Thyroid gland (tissue), 4 donors: ENCODE measurements around the gene SULT1B1. TPM values are rescaled to one million over a fixed set of nuclear protein-coding genes. Genes with fewer than 3 reads are reported as not detected.

Source experiments
- DNase-seq, 2 donors: peaks; one replicate each; pipeline ENCODE4 v3.0.0-alpha.2; 2019
- H3K27ac ChIP-seq, 3 donors: fragments of 200-600 bp; sonication (generic); 1 replicate in 2 of 3; 2 replicates in 1 of 3; pipeline ENCODE4 v1.5.1; 2016 to 2019; ENCODE audit warnings: mild to moderate bottlenecking in 1 of 3, moderate library complexity in 1 of 3
- H3K27me3 ChIP-seq: fragments of 200-600 bp; sonication (generic); one replicate; pipeline ENCODE4 v1.5.1; 2019
- H3K36me3 ChIP-seq, 2 donors: fragments of 200-600 bp; sonication (generic); one replicate each; pipeline ENCODE4 v1.5.1; 2016 to 2019
- H3K4me1 ChIP-seq, 2 donors: fragments of 200-600 bp; sonication (generic); one replicate each; pipeline ENCODE4 v1.5.1; 2017 to 2019
- H3K4me3 ChIP-seq, 3 donors: fragments of 200-600 bp; sonication (generic); replicated peaks in 1 of 3; 1 replicate in 2 of 3; 2 replicates in 1 of 3; pipeline ENCODE4 v1.5.1; 2016; ENCODE audit warnings: mild to moderate bottlenecking in 1 of 3
- H3K9me3 ChIP-seq: fragments of 200-600 bp; sonication (generic); one replicate; pipeline ENCODE4 v1.5.1; 2017
- CTCF ChIP-seq, 6 experiments: fragments of 200-600 bp in 3 of 6; fragments of 450-650 bp in 3 of 6; sonication (generic) in 3 of 6; IDR thresholded peaks; one replicate each; pipeline ENCODE4 v1.5.1; 2016 to 2019; ENCODE audit warnings: antibody characterized with exemption in 6 of 6, mild to moderate bottlenecking in 2 of 6, inconsistent platforms in 1 of 6, moderate library complexity in 1 of 6
- POLR2A ChIP-seq, 2 donors: fragments of 450-650 bp; IDR thresholded peaks; one replicate each; pipeline ENCODE4 v1.6.1; 2017; ENCODE audit warnings: antibody characterized with exemption in 2 of 2, mild to moderate bottlenecking in 2 of 2, moderate library complexity in 1 of 2
- WGBS, 2 donors: methylation state at CpG; one replicate each; pipeline ENCODE4 v1.1.5; 2017; 5-methylcytosine and 5-hydroxymethylcytosine counted together
- intact Hi-C: fragments of 100-400 bp; cut with DNase I; formaldehyde crosslinking; loops from one replicate; pipeline ENCODE4 v1.15.1; 2023
- total RNA-seq, 4 donors: library from RNA; depleted of rRNA; stranded (reverse); fragments of >200 nt; gene quantifications; one replicate each; pipeline ENCODE4 v1.2.3, GENCODE V29; 2016

Gene SULT1B1
- total RNA-seq, 4 donors from 2014 or later, result 0.33 to 0.83 (median 0.51) TPM

DNA sequence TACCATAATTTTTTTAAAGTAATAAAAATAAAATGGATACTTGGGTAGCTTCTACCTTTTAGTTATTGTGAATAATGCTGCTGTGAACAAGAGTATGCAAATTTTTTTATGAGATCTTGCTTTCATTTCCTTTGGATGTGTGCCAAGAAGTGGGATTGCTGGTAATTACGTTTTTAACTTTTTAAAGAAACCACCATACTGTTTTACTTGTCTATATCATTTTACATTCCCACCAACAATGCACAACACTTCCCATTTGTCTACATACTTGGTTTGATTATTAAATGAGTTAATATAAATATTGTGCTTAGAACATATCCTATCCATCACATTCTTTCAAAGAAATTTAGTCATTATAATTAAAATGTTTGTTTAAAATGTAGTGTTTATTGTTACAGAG is 3.9 kb upstream of the SULT1B1 start:
- DNase-seq, result no peak
- no peaks in the 10 kb centered on the region for H3K27me3 ChIP-seq
- TF ChIP-seq CTCF (IDR thresholded peaks at IDR 0.05), result no peak
- TF ChIP-seq POLR2A (IDR thresholded peaks at IDR 0.05), result no peak
- no peak overlapping the region for H3K4me3 ChIP-seq
- no peaks in the 10 kb centered on the region for H3K4me1 ChIP-seq
- WGBS, 2 donors, result 36 to 48% methylated on average over 1 of the region's 1 CpG
- H3K36me3 ChIP-seq, result no peaks in the 10 kb centered on the region
- H3K27ac ChIP-seq, result no peak overlapping the region
- H3K9me3 ChIP-seq, result no peaks in the 10 kb centered on the region
- intact Hi-C loops, result no loop called here

GRCh38 chr4:69763233-69763632 is 2.8 kb upstream of the SULT1B1 start:
- no peaks in the 10 kb centered on the region for H3K27me3 ChIP-seq
- no peaks in the 10 kb centered on the region for H3K36me3 ChIP-seq
- 89 to 97% methylated on average over 3 of the region's 3 CpGs for WGBS, 2 donors
- TF ChIP-seq POLR2A (IDR thresholded peaks at IDR 0.05), result no peak
- no peak for TF ChIP-seq CTCF (IDR thresholded peaks at IDR 0.05)
- no peak for DNase-seq
- no peaks in the 10 kb centered on the region for H3K4me1 ChIP-seq
- H3K9me3 ChIP-seq, result no peaks in the 10 kb centered on the region
- intact Hi-C loops, result no loop called here
- H3K4me3 ChIP-seq, result no peak overlapping the region
- H3K27ac ChIP-seq, result no peak overlapping the region

- TF ChIP-seq CTCF (IDR thresholded peaks at IDR 0.05) (no peak), POLR2A (IDR thresholded peaks at IDR 0.05) (no peak)
- no peaks in the 10 kb centered on the region for H3K4me1 ChIP-seq
- DNase-seq, result no peak
- no peak overlapping the region for H3K4me3 ChIP-seq
- H3K36me3 ChIP-seq, result no peaks in the 10 kb centered on the region
- intact Hi-C loops, result no loop called here
- no peak overlapping the region for H3K27ac ChIP-seq
- H3K9me3 ChIP-seq, result no peaks in the 10 kb centered on the region
- WGBS, 2 donors, result 87 to 89% methylated on average over 6 of the region's 6 CpGs
- H3K27me3 ChIP-seq, result no peaks in the 10 kb centered on the region
These were observed 1.2 kb downstream of the SULT1B1 start for GRCh38 chr4:69759189-69759604.

DNA sequence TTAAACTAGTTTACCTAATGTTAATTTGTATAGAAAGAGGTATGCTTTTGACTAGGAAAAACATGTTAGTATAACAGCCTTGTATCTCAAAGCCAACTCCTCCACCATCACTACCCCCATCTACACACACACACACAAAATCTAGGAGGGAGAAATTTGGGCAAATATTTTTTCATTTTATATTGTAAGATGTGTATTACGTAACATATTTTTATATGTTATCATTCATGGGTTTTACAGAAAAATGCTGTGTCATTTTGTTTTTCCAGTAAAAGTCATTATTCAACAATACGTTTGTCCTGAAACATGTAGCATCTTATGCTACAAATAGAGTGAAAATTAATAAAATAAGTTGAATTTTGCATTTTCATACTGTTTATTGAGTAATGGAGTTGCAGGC is 3.0 kb downstream of the SULT1B1 start:
- WGBS, 2 donors, result 92 to 95% methylated on average over 2 of the region's 2 CpGs
- intact Hi-C loops, result no loop called here
- H3K27me3 ChIP-seq, result no peaks in the 10 kb centered on the region
- no peaks in the 10 kb centered on the region for H3K36me3 ChIP-seq
- H3K4me1 ChIP-seq, result no peaks in the 10 kb centered on the region
- DNase-seq, result no peak
- H3K9me3 ChIP-seq, result no peaks in the 10 kb centered on the region
- H3K27ac ChIP-seq, result no peak overlapping the region
- TF ChIP-seq POLR2A (IDR thresholded peaks at IDR 0.05) (no peak), CTCF (IDR thresholded peaks at IDR 0.05) (no peak)
- no peak overlapping the region for H3K4me3 ChIP-seq

DNA sequence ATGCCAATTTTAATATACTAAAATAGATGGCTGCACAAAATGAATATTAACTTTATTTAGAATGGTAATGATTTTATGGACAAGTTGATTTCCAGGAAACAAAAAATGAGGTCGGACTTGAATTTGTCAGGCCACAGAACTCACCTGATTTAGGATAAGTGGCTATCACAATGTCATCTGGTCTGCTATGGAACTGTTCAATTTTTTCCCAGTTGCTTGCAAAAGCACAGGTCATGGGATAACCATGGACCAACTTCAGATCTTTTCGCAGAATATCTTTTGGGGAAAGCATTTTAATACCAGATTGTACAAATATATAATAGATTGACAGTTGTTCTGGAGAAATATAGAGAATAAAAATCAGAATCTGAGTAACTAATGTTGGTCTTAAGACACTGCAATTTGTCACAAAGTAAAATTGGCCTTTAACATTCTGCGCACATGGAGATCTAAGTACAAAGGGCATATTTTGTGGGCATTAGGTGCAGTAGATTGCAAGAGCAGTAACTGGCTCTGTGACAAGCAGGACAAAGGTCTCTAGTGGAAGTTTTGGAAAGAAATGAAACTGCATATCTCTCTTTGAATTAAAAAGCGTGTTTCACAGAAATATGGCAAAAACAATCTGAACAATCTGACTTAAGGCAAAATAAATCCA is 5.4 kb downstream of the SULT1B1 start:
- Histone ChIP-seq H3K27ac (no peak overlapping the region), H3K4me3 (no peak overlapping the region), H3K36me3 (no peaks in the 10 kb centered on the region), H3K27me3 (no peaks in the 10 kb centered on the region), H3K4me1 (no peaks in the 10 kb centered on the region), H3K9me3 (no peaks in the 10 kb centered on the region)
- TF ChIP-seq POLR2A (IDR thresholded peaks at IDR 0.05) (no peak), CTCF (IDR thresholded peaks at IDR 0.05) (no peak)
- intact Hi-C loops, result no loop called here
- 90% methylated on average over 4 of the region's 4 CpGs for WGBS, 2 donors
- DNase-seq, result no peak
